GM10266 (cell line): ENCODE data around the gene RADIL.

Experiments used
- DNase-seq: peaks from one replicate; pipeline ENCODE4 v3.0.0; 2012; ENCODE audit errors: extremely low spot score
- CTCF ChIP-seq: IDR thresholded peaks from 2 replicates; pipeline ENCODE4 v1.5.1; 2012; ENCODE audit warnings: mild to moderate bottlenecking, low read depth; ENCODE audit not compliant: control insufficient read depth, insufficient read depth; ENCODE audit errors: missing control alignments

The RADIL gene

GRCh38 chr7:4880218-4880617 is 3.3 kb downstream of the RADIL start:
- TF ChIP-seq CTCF: no peak
- DNase-seq: no peak

GRCh38 chr7:4879396-4880081 is 4.0 kb downstream of the RADIL start:
- TF ChIP-seq CTCF: no peak

GRCh38 chr7:4878336-4879335 is 4.9 kb downstream of the RADIL start:
- no peak for DNase-seq
- TF ChIP-seq CTCF: no peak

More at GRCh38 chr7:4879396-4880081, 4.0 kb downstream of the RADIL start:
- no peak for DNase-seq

- TF ChIP-seq CTCF: no peak
- no peak for DNase-seq
Measured at GRCh38 chr7:4876586-4876985, 6.9 kb downstream of the RADIL start.

- no peak for DNase-seq
- no peak for TF ChIP-seq CTCF
Measured at GRCh38 chr7:4875391-4875790, 8.1 kb downstream of the RADIL start.

- no peak for DNase-seq
- TF ChIP-seq CTCF: no peak
Measured at GRCh38 chr7:4873071-4873944, 10.2 kb downstream of the RADIL start.
